ENCODE data around the gene ELN.
"Not testable (repeated sequence)": the region's sequence is repeated elsewhere in the genome, so short reads cannot be mapped to it uniquely, and the experiment has no call there.

The ELN gene

GRCh38 chr7:74006032-74006431 is 21.9 kb upstream of the ELN start:
- TF ChIP-seq, protein P1, sequence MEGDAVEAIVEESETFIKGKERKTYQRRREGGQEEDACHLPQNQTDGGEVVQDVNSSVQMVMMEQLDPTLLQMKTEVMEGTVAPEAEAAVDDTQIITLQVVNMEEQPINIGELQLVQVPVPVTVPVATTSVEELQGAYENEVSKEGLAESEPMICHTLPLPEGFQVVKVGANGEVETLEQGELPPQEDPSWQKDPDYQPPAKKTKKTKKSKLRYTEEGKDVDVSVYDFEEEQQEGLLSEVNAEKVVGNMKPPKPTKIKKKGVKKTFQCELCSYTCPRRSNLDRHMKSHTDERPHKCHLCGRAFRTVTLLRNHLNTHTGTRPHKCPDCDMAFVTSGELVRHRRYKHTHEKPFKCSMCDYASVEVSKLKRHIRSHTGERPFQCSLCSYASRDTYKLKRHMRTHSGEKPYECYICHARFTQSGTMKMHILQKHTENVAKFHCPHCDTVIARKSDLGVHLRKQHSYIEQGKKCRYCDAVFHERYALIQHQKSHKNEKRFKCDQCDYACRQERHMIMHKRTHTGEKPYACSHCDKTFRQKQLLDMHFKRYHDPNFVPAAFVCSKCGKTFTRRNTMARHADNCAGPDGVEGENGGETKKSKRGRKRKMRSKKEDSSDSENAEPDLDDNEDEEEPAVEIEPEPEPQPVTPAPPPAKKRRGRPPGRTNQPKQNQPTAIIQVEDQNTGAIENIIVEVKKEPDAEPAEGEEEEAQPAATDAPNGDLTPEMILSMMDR (IDR thresholded peaks at IDR 0.05; ENCODE audit: control extremely low read depth, extremely low read depth, low read depth, missing control alignments): no peak
- POLR2A ChIA-PET: no interaction called here
- CTCF ChIA-PET: interaction anchor here (1.4 to 2.5 kb wide), 2 partner anchors 10 to 20 kb away, joined by 4 to 12 read pairs; no protein-coding TSS in a partner anchor
- DNase-seq (ENCODE audit: extremely low spot score): no peak

GRCh38 chr7:74006451-74007241 is 21.3 kb upstream of the ELN start:
- POLR2A ChIA-PET: no interaction called here

GRCh38 chr7:74007242-74007567 is 20.8 kb upstream of the ELN start:
- DNase-seq (ENCODE audit: extremely low spot score): no peak
- CTCF ChIA-PET: interaction anchor here (2.5 kb wide), 1 partner anchor 19 kb away, joined by 12 read pairs; no protein-coding TSS in a partner anchor
- TF ChIP-seq, protein P1 (IDR thresholded peaks at IDR 0.05; ENCODE audit: control extremely low read depth, extremely low read depth, low read depth, missing control alignments): no peak
- POLR2A ChIA-PET: no interaction called here

More at GRCh38 chr7:74006451-74007241, 21.3 kb upstream of the ELN start:
- TF ChIP-seq, protein P1 (IDR thresholded peaks at IDR 0.05; ENCODE audit: control extremely low read depth, extremely low read depth, low read depth, missing control alignments): no peak
- CTCF ChIA-PET: interaction anchor here (1.4 to 2.5 kb wide), 2 partner anchors 9 to 20 kb away, joined by 4 to 12 read pairs; no protein-coding TSS in a partner anchor
- DNase-seq (ENCODE audit: extremely low spot score): no peak

DNA sequence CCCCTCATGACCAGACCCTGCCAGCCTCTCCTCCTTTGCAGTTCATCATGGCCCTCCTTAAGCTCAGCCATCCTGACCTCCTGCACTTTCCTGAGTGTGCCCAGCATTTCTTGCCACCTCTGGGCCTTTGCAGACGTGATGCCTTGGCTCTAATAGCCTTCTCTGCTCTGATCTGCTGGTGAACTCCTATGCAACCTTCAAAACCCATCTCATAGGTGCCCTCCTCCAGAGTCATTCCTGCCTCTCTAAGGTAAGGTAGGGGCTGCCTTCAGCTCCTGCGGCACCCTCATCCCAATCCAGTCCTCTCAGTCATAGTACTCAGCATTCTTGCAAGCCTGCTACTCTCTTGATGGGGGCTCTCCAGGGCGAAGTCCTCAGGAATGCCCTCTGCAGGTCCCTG is 19.3 kb upstream of the ELN start:
- ChIA-PET POLR2A (no interaction called here), CTCF (interaction anchor here (0.9 to 1.3 kb wide), 2 partner anchors 17 to 38 kb away, joined by 3 read pairs; no protein-coding TSS in a partner anchor)
- TF ChIP-seq, protein P1 (IDR thresholded peaks at IDR 0.05; ENCODE audit: control extremely low read depth, extremely low read depth, low read depth, missing control alignments): no peak
- DNase-seq (ENCODE audit: extremely low spot score): no peak

DNA sequence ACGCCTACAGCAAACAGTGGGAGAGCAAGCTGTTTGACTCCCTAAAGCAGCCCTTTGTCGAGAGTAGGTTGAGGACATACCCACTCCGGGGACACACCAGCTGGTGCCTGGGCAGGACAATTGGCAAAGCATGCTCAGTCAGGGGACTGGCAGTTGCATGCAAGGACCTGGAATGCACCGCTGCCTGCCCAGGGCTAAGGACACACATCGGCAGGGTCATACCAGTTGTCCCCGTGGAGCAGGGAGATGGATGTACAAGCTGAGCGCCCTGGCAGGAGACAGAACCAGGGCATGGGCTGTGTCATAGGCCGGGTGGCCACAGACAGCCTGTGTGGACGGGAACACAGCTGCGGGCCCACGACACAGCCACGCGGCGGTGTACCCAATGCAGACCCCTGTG is 18.3 kb upstream of the ELN start:
- ChIA-PET POLR2A (no interaction called here), CTCF (interaction anchor here (0.9 kb wide), 1 partner anchor 16 kb away, joined by 3 read pairs; no protein-coding TSS in a partner anchor)

DNA sequence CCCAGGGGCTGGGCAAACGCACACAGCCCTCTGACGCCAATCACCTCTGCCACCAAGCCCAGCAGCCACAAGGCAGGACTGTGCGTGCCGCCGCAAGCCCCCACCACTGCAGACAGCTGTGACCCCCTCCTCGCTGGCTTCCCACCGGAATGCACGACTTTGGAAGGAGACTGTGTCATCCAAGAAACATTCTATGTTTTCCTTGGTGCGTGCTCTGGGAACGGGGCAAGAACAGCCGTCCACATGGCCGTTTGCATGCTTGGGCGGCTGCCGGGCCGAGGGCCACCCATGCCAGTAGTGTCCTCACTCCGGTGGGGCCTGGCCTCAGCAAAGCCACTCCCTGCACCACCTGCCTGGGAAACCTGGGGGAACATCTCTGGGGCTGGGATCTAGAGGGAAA is 17.6 kb upstream of the ELN start:
- POLR2A ChIA-PET: no interaction called here
- TF ChIP-seq, protein P1 (IDR thresholded peaks at IDR 0.05; ENCODE audit: control extremely low read depth, extremely low read depth, low read depth, missing control alignments): no peak
- no peak for DNase-seq (ENCODE audit: extremely low spot score)
- CTCF ChIA-PET: no interaction called here

More for the DNA sequence above, 18.3 kb upstream of the ELN start:
- no peak for DNase-seq (ENCODE audit: extremely low spot score)
- TF ChIP-seq, protein P1 (IDR thresholded peaks at IDR 0.05; ENCODE audit: control extremely low read depth, extremely low read depth, low read depth, missing control alignments): no peak

DNA sequence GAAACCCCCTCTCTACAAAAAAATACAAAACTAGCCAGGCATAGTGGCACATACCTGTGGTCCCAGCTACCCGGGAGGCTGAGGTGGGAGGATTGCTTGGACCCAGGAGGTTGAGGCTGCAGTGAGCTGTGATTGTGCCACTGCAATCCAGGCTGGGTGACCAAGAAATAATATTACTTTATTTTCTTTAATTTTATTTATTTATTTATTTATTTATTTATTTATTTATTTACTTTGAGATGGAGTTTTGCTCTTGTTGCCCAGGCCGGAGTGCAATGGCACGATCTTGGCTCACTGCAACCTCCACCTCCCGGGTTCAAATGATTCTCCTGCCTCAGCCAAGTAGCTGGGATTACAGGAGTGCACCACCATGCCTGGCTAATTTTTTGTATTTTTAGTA is 16.6 kb upstream of the ELN start:
- DNase-seq (ENCODE audit: extremely low spot score); POLR2A ChIA-PET: not testable (repeated sequence)
- CTCF ChIA-PET: interaction anchor here (8.0 kb wide), 1 partner anchor 14 kb away, joined by 79 read pairs; no protein-coding TSS in a partner anchor
